Right lobe of liver (tissue), 6 donors: ENCODE results near the gene CDH12. TPM values are rescaled to one million over a fixed set of nuclear protein-coding genes. Genes with fewer than 3 reads are reported as not detected.

Source experiments
- ATAC-seq, 4 donors: fragments of 200-7000 bp; cut with Tn5 transposase; one replicate each; pipeline ENCODE4 v1.9.1; 2020; ENCODE audit warnings: mild to moderate bottlenecking in 4 of 4, moderate library complexity in 4 of 4
- DNase-seq, 3 donors: peaks; one replicate each; pipeline ENCODE4 v3.0.0-alpha.2; 2020
- H3K27ac ChIP-seq, 3 donors: fragments of 200-600 bp; one replicate each; pipeline ENCODE4 v1.8.0; 2022
- H3K27me3 ChIP-seq, 2 donors: fragments of 200-600 bp; one replicate each; pipeline ENCODE4 v1.8.0; 2022
- H3K36me3 ChIP-seq, 4 donors: fragments of 200-600 bp; sonication (generic) in 1 of 4; one replicate each; pipeline versions ENCODE4 v1.5.1 to v1.8.0; 2017 to 2022; ENCODE audit warnings: control low read depth in 1 of 4
- H3K4me1 ChIP-seq, 4 donors: fragments of 200-600 bp; sonication (generic) in 1 of 4; one replicate each; pipeline versions ENCODE4 v1.5.1 to v1.8.0; 2017 to 2022; ENCODE audit warnings: control low read depth in 1 of 4
- H3K4me3 ChIP-seq, 3 donors: fragments of 200-600 bp; one replicate each; pipeline ENCODE4 v1.8.0; 2022
- H3K9me3 ChIP-seq, 4 donors: fragments of 200-600 bp; sonication (generic) in 1 of 4; one replicate each; pipeline versions ENCODE4 v1.5.1 to v1.8.0; 2017 to 2022; ENCODE audit warnings: control low read depth in 1 of 4
- POLR2A ChIP-seq: fragments of 450-650 bp; IDR thresholded peaks from one replicate; pipeline ENCODE4 v1.6.1; 2017; ENCODE audit warnings: antibody characterized with exemption, mild to moderate bottlenecking
- WGBS: methylation state at CpG from one replicate; pipeline ENCODE4 v1.1.6; 2018; ENCODE audit warnings: low coverage, low lambda C conversion rate; ENCODE audit not compliant: insufficient coverage; ENCODE audit errors: missing lambda C conversion rate; 5-methylcytosine and 5-hydroxymethylcytosine counted together
- intact Hi-C, 2 donors: fragments of 100-400 bp; cut with DNase I; formaldehyde crosslinking; loops; one replicate each; pipeline versions ENCODE4 v1.11.2 to v1.14.1; 2022
- total RNA-seq, 6 experiments: library from RNA; depleted of rRNA in 2 of 6; stranded (reverse); fragments of >200 nt in 2 of 6; fragmentation: NEBNext Ultra II Directional in 3 of 6; extraction: Animal tissue kit (Norgen Biotek cat#: 25700) in 3 of 6; gene quantifications; one replicate each; pipeline versions ENCODE4 v1.1.0 to v1.2.4, GENCODE V29; 2016 to 2023
- TF ChIP-seq, protein P1 (sequence below), 4 donors: fragments of 200-600 bp in 3 of 4; fragments of 450-650 bp in 1 of 4; IDR thresholded peaks; one replicate each; pipeline versions ENCODE4 v1.5.1 to v1.8.0; 2016 to 2022; ENCODE audit warnings: antibody characterized with exemption in 4 of 4, mild to moderate bottlenecking in 2 of 4
- donor health status: DM: no; HTN: yes; CAD: no.
- donor health status: DM: no; HTN: no; CAD: no.
- donor health status: DM: no; HTN: no; CAD: no.
- donor health status: DM: no; HTN: yes; CAD: no.
- donor health status: DM: no; HTN: yes; CAD: no.

Gene CDH12
- total RNA-seq, 6 experiments from 2014 or later: 0.42 to 1.0 (median 0.77) TPM; not detected in 3

DNA sequence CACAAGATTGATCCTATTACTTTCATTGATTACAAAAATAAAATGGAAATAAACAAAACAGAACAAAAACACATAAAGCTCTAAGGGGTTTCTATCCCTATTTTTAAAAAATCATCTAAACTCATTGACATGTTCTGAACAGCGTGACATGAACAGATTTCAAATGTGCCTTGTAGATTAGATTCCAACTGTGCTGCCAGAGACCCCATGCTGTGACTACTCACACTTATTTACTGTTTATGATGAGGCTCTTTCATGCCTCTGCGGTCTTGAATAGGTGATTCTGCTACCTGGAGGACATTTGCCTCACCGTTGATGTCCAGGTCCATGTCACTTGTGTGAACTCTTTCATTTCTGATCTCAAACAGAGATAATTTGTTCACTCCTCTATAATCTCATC, 990.2 kb downstream of the CDH12 start:
- ATAC-seq (no peak), DNase-seq (no peak)
- H3K27ac ChIP-seq: no peak overlapping the region
- no peaks in the 10 kb centered on the region for H3K36me3 ChIP-seq
- H3K4me3 ChIP-seq: no peak overlapping the region
- no peaks in the 10 kb centered on the region for H3K27me3 ChIP-seq
- intact Hi-C loops: no loop called here
- no peak for TF ChIP-seq POLR2A
- TF ChIP-seq, protein P1, sequence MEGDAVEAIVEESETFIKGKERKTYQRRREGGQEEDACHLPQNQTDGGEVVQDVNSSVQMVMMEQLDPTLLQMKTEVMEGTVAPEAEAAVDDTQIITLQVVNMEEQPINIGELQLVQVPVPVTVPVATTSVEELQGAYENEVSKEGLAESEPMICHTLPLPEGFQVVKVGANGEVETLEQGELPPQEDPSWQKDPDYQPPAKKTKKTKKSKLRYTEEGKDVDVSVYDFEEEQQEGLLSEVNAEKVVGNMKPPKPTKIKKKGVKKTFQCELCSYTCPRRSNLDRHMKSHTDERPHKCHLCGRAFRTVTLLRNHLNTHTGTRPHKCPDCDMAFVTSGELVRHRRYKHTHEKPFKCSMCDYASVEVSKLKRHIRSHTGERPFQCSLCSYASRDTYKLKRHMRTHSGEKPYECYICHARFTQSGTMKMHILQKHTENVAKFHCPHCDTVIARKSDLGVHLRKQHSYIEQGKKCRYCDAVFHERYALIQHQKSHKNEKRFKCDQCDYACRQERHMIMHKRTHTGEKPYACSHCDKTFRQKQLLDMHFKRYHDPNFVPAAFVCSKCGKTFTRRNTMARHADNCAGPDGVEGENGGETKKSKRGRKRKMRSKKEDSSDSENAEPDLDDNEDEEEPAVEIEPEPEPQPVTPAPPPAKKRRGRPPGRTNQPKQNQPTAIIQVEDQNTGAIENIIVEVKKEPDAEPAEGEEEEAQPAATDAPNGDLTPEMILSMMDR (IDR thresholded peaks at IDR 0.05): no peak
- H3K4me1 ChIP-seq: no peaks in the 10 kb centered on the region
- 46% methylated on average over 3 of the region's 3 CpGs for WGBS
- H3K9me3 ChIP-seq: peaks cover 0 to 4% (median 0%) of the 10 kb centered on the region in 4 donors

DNA sequence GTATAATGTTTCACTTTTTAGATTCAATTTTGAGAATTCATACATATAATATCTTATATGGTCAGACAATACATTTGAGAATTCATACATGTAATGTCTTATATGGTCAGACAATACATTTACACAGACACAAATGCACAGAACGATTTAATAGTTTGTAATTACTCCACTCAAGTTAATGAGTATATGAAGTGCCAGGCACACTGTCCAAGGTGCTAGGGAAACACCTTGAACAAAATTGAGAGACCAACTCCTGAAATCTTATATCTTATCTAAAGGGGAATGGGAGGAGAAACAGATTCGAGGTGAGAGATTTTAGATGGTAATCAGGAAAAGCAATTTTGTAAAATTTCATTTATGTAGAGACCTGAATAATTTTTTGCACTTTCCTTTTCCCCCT, 994.7 kb downstream of the CDH12 start:
- H3K27me3 ChIP-seq: no peaks in the 10 kb centered on the region
- WGBS: 23% methylated on average over 2 of the region's 2 CpGs
- no peak overlapping the region for H3K4me3 ChIP-seq
- H3K4me1 ChIP-seq: no peaks in the 10 kb centered on the region
- intact Hi-C loops: no loop called here
- TF ChIP-seq POLR2A: no peak
- TF ChIP-seq, protein P1 (IDR thresholded peaks at IDR 0.05): no peak
- no peaks in the 10 kb centered on the region for H3K36me3 ChIP-seq
- DNase-seq: no peak
- no peak overlapping the region for H3K27ac ChIP-seq
- no peak for ATAC-seq
- peaks cover 0 to 4% (median 0%) of the 10 kb centered on the region in 4 donors for H3K9me3 ChIP-seq

DNA sequence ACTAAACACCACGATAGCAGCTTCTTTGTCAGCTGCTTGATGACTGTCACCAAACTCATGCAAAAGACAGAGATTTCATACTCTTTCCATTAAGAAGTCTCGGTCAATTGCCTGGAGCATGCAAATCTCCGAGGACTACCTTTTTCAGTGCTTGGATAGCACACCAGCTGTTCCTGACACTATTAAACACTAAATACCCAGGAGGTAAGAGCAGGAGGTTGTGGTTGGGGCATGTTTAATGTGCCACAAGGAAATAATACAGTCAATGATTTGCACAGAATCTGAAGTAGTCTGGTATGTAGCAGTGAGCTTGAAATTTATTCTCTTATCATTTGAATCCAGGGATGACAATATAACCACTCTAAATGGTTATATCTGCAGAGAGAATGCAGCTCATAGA, 996.2 kb downstream of the CDH12 start:
- ATAC-seq (no peak), DNase-seq (no peak)
- H3K27ac ChIP-seq: no peak overlapping the region
- no peaks in the 10 kb centered on the region for H3K36me3 ChIP-seq
- H3K4me1 ChIP-seq: no peaks in the 10 kb centered on the region
- H3K9me3 ChIP-seq: peaks cover 0 to 4% (median 0%) of the 10 kb centered on the region in 4 donors
- H3K27me3 ChIP-seq: no peaks in the 10 kb centered on the region
- intact Hi-C loops: no loop called here
- no peak overlapping the region for H3K4me3 ChIP-seq
- TF ChIP-seq, protein P1 (IDR thresholded peaks at IDR 0.05): no peak
- TF ChIP-seq POLR2A: no peak
- WGBS: 51% methylated on average over 3 of the region's 3 CpGs

DNA sequence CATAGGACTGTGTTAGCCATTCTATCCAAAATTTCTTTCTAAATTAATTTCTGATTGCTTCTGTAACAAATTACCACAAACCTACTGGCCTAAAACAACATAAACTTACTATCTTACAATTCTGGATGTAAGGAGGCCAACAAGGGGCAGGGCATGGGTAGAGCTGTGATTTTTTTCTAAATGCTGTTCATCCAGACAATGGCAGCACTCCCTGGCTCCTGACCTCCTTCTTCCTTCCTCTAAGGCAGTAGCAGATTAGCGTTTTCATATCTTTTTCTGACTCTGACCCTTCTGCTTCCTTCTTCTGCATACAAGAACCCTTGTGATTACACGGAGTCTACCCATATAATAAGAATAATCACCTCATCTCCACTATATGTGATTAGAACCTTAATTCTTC, 1005.8 kb downstream of the CDH12 start:
- Histone ChIP-seq H3K4me3 (no peak overlapping the region), H3K27me3 (no peaks in the 10 kb centered on the region), H3K4me1 (no peaks in the 10 kb centered on the region), H3K9me3 (no peaks in the 10 kb centered on the region), H3K27ac (no peak overlapping the region), H3K36me3 (no peaks in the 10 kb centered on the region)
- intact Hi-C loops: no loop called here
- TF ChIP-seq POLR2A: no peak
- TF ChIP-seq, protein P1 (IDR thresholded peaks at IDR 0.05): no peak
- DNase-seq (no peak), ATAC-seq (peak; percentile 29 to 71 (median 44))
- 16% methylated on average over 2 of the region's 2 CpGs for WGBS

DNA sequence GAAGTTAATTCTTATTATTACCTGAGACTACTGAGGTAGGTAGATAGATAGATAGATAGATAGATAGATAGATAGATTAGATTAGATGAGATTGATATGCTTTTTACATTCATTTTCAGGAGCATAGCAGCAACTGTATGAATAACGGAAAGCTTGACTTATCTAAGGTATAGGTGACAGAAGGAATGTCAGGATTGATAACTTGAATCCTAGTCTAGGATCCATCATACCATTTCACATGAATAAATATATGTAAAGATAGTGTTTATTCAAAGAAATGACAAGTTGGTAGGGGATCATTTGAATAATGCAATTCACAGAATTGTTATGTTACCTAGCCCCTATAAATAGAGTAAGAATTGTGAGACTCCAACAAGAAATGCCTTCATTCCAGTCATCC, 1008.2 kb downstream of the CDH12 start:
- DNase-seq: no peak
- WGBS: 58% methylated on average over 1 of the region's 1 CpG
- intact Hi-C loops: no loop called here
- Histone ChIP-seq H3K4me1 (no peaks in the 10 kb centered on the region), H3K36me3 (no peaks in the 10 kb centered on the region), H3K9me3 (no peaks in the 10 kb centered on the region), H3K27me3 (no peaks in the 10 kb centered on the region), H3K4me3 (no peak overlapping the region), H3K27ac (no peak overlapping the region)
- TF ChIP-seq POLR2A: no peak
- TF ChIP-seq, protein P1 (IDR thresholded peaks at IDR 0.05): no peak
- no peak for ATAC-seq
